Measurements from ENCODE around the gene KIF16B.

Gene KIF16B

GRCh38 chr20:16588241-16588640 is 15.0 kb upstream of the KIF16B start:
- no peak overlapping the region for H3K27ac ChIP-seq
- TF ChIP-seq, protein P1, sequence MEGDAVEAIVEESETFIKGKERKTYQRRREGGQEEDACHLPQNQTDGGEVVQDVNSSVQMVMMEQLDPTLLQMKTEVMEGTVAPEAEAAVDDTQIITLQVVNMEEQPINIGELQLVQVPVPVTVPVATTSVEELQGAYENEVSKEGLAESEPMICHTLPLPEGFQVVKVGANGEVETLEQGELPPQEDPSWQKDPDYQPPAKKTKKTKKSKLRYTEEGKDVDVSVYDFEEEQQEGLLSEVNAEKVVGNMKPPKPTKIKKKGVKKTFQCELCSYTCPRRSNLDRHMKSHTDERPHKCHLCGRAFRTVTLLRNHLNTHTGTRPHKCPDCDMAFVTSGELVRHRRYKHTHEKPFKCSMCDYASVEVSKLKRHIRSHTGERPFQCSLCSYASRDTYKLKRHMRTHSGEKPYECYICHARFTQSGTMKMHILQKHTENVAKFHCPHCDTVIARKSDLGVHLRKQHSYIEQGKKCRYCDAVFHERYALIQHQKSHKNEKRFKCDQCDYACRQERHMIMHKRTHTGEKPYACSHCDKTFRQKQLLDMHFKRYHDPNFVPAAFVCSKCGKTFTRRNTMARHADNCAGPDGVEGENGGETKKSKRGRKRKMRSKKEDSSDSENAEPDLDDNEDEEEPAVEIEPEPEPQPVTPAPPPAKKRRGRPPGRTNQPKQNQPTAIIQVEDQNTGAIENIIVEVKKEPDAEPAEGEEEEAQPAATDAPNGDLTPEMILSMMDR (conservative IDR thresholded peaks at IDR 0.05) = no peak

DNA sequence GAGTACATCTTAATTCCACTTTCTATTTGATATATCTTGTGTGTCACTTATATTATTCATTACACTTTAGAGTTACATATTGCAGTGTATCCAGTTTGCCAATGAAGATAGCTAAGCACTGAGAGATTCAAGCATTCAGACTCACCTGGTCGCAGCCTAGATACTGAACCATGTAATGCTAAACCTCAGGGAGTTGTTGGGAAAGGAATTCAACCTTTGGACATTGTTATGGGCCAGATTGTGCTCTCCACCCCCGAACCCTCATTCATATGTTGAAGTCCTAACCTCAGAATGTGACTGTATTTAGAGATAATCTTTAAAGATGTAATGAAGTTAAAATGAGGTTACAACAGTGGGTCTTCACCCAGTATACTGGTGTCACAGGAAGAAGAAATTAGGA is 13.8 kb upstream of the KIF16B start:
- no peak overlapping the region for H3K27ac ChIP-seq
- TF ChIP-seq, protein P1 (conservative IDR thresholded peaks at IDR 0.05) = no peak

DNA sequence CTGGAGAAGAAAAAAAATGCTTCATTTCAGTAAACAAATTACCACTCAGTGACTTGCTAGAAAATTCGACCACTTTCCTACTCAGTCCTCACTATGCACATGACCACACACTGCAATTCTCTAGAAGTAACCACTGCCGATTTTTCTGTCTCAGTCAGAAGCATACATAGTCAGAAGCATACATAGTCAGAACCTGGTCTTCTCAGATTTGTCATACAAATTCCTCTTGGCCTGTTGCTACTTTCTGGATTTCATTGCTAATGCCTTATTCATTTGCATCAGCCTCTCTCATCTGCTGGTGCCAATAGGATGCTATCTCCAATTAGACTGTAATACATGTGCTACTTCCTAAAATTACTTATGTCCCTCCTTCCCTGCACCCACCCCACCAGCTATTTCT is 10.2 kb upstream of the KIF16B start:
- H3K27ac ChIP-seq = no peak overlapping the region
- TF ChIP-seq, protein P1 (conservative IDR thresholded peaks at IDR 0.05) = no peak

DNA sequence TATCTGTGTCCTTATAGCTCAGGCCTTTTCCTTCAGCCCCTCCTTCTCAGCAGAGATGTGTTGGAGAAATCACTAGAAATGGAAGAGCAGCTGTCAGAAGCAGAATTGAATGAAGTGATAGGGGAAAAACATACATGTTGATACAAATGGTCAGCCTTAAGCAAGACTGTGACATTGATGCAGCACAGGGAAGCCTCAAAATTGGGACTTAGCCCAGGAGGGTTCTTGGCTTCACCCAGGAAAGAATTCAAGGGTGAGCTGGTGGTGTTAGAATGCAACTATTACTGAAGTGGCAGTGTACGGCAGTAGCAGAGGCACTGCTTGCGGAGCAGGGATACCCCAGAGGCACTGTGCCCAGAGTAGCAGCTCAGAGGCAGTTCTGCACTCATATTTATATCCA is 8.0 kb upstream of the KIF16B start:
- H3K27ac ChIP-seq = peak overlapping the region; percentile 73
- TF ChIP-seq, protein P1 (conservative IDR thresholded peaks at IDR 0.05) = no peak

DNA sequence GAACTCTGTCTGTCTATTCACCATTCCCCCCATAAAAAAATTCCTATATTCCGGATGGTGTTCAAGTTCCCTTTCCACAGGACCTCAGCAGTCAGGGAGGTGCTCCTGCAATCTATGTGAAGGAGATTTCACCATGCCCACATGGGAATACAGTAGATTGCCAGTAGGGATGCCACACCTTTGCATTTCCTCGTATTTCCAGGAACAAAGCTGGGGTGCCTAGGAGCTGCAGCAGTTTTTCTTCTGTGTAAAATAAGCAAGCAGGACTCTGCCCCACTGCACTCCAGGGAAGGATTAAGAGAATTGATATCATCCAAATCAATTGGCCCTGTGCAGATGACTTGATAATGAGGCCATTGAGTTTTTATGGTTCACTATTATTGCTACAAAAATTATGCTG is 7.4 kb upstream of the KIF16B start:
- peak overlapping the region; percentile 73 for H3K27ac ChIP-seq
- TF ChIP-seq, protein P1 (conservative IDR thresholded peaks at IDR 0.05) = no peak

DNA sequence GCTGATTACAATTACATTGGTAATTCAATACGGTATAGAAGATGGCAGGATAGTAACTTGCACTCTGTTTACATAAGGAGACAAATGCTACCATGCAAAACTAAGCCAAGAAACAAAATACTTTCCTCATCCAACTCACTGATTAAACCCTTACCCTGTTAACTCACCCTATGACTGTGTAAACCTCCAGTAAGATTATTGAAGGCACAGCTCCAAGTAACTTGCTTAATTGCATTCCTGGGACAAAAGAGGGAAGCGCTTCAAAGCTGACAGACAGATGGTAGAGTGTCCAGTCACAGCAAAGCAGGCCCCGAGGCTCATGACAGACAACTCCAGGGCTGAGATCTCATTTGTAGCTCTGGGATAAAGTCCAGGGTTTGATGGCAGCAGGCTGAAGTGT is 6.9 kb upstream of the KIF16B start:
- TF ChIP-seq, protein P1 (conservative IDR thresholded peaks at IDR 0.05) = no peak
- H3K27ac ChIP-seq = peak overlapping the region; percentile 73

GRCh38 chr20:16576219-16576618 is 3.0 kb upstream of the KIF16B start:
- TF ChIP-seq, protein P1 (conservative IDR thresholded peaks at IDR 0.05) = no peak
- peak overlapping the region; percentile 97; the same call in 1 of the 2 replicates for H3K27ac ChIP-seq
